K562 (cell line): Measurements from ENCODE around the gene ARID4B. TPM values are rescaled to one million over a fixed set of nuclear protein-coding genes. Genes with fewer than 3 reads are reported as not detected.

ENCODE experiments used
- ATAC-seq: fragments of 200-7000 bp; cut with Tn5 transposase; 3 replicates; pipeline ENCODE4 v1.9.1; 2020; ENCODE audit warnings: moderate library complexity
- BruUV-seq: library from RNA; stranded (reverse); fragments of 400-500 nt; replicated peaks from 2 replicates; lab custom pipeline; 2021; lab: Mats Ljungman, UMichigan
- CTCF ChIA-PET: fragments of 300-600 bp; formaldehyde crosslinking; extraction: SDS; loops from one replicate; lab custom pipeline; 2021; ENCODE audit warnings: low intra/inter-chr PET ratio; lab: Yijun Ruan, JAX
- POLR2A ChIA-PET: fragments of 300-600, 350-650 bp; sonication (Branson Sonifier 250); formaldehyde crosslinking; extraction: SDS; loops from one replicate; lab custom pipeline; 2021; ENCODE audit warnings: antibody characterized with exemption, inconsistent platforms; lab: Yijun Ruan, JAX
- DNase-seq, 4 experiments: peaks; one replicate each; pipeline versions ENCODE4 v3.0.0 to v3.0.0-alpha.2; 2011 to 2018; ENCODE audit warnings: low spot score in 3 of 4, mixed read lengths in 3 of 4; ENCODE audit errors: extremely low read depth in 1 of 4
- FAIRE-seq: peaks from 2 replicates; lab custom pipeline; 2011; peaks lifted over from hg19 to GRCh38; lab: Jason Lieb, UNC
- H2AFZ ChIP-seq: 2 replicates; pipeline ENCODE4 v1.6.0; 2011; ENCODE audit warnings: low read depth, low read length, control low read depth, inconsistent platforms
- H3K27ac ChIP-seq: fragments of 200-600 bp; 3 replicates; pipeline ENCODE4 v1.8.0; 2011; ENCODE audit warnings: low read depth, mild to moderate bottlenecking, control low read depth, inconsistent platforms, low read length, moderate library complexity, mixed read lengths; ENCODE audit errors: extremely low read depth
- H3K27me3 ChIP-seq, 2 experiments: fragments of 300-600 bp in 1 of 2; 2 replicates in 1 of 2; 3 replicates in 1 of 2; pipeline versions ENCODE4 v1.6.0 to v1.8.0; 2011; ENCODE audit warnings: inconsistent platforms in 2 of 2, low read length in 2 of 2, mild to moderate bottlenecking in 1 of 2, mixed read lengths in 1 of 2, moderate library complexity in 1 of 2; ENCODE audit not compliant: control insufficient read depth in 2 of 2, insufficient read depth in 2 of 2
- H3K36me3 ChIP-seq: fragments of 300-600 bp; 3 replicates; pipeline ENCODE4 v1.8.0; 2011; ENCODE audit warnings: mild to moderate bottlenecking, low read length, inconsistent platforms; ENCODE audit not compliant: control insufficient read depth, insufficient read depth
- H3K4me1 ChIP-seq, 2 experiments: fragments of 200-600 bp in 1 of 2; replicated peaks in 1 of 2; 2 replicates in 1 of 2; 3 replicates in 1 of 2; pipeline versions ENCODE4 v1.5.1 to v1.8.0; 2011; ENCODE audit warnings: inconsistent platforms in 2 of 2, low read length in 2 of 2, mild to moderate bottlenecking in 1 of 2, mixed read lengths in 1 of 2, moderate library complexity in 1 of 2; ENCODE audit not compliant: control insufficient read depth in 2 of 2, insufficient read depth in 2 of 2
- H3K4me2 ChIP-seq: 2 replicates; pipeline ENCODE4 v1.6.1; 2011; ENCODE audit warnings: low read length, control low read depth, inconsistent platforms, mixed read lengths; ENCODE audit not compliant: insufficient read depth
- H3K4me3 ChIP-seq: fragments of 200-600 bp; sonication (generic), shearing (Covaris generic); 2 replicates; pipeline ENCODE4 v1.5.1; 2016; ENCODE audit warnings: control low read depth, inconsistent platforms
- H3K79me2 ChIP-seq: fragments of 200-600 bp; 3 replicates; pipeline ENCODE4 v1.8.0; 2011; ENCODE audit warnings: low read length, inconsistent platforms; ENCODE audit not compliant: control insufficient read depth, insufficient read depth
- H3K9ac ChIP-seq, 2 experiments: 2 replicates each; pipeline versions ENCODE4 v1.6.0 to v1.6.1; 2011; ENCODE audit warnings: low read depth in 2 of 2, low read length in 2 of 2, control low read depth in 1 of 2, inconsistent platforms in 1 of 2, mild to moderate bottlenecking in 1 of 2, mixed read lengths in 1 of 2; ENCODE audit not compliant: insufficient read depth in 1 of 2
- H3K9me1 ChIP-seq: one replicate; pipeline ENCODE4 v1.6.0; 2011; ENCODE audit warnings: inconsistent platforms, mild to moderate bottlenecking, low read length, moderate library complexity; ENCODE audit not compliant: control insufficient read depth, insufficient read depth
- H3K9me3 ChIP-seq: replicated peaks from 2 replicates; pipeline ENCODE4 v1.5.1; 2011; ENCODE audit warnings: low read depth, low read length, inconsistent platforms; ENCODE audit not compliant: control insufficient read depth, insufficient read depth
- H4K20me1 ChIP-seq: replicated peaks from 2 replicates; pipeline ENCODE4 v1.6.1; 2011; ENCODE audit warnings: low read length, inconsistent platforms, mixed read lengths; ENCODE audit not compliant: control insufficient read depth, insufficient read depth
- C11orf30 ChIP-seq: fragments of 450-650 bp; IDR thresholded peaks from 2 replicates; pipeline ENCODE4 v1.6.1; 2016; ENCODE audit warnings: low read depth, mild to moderate bottlenecking
- CAMTA2 ChIP-seq: fragments of 250-450 bp; sonication (Bioruptor Pico); conservative IDR thresholded peaks from 2 replicates; pipeline ENCODE4 v1.5.1; 2022
- CBX2 ChIP-seq: fragments of 200-600 bp; sonication (generic); IDR thresholded peaks from one replicate; pipeline ENCODE4 v1.6.1; 2012; ENCODE audit warnings: mild to moderate bottlenecking, low read length, inconsistent platforms; ENCODE audit not compliant: insufficient read depth, poor library complexity, severe bottlenecking
- CREM ChIP-seq: IDR thresholded peaks from 2 replicates; pipeline ENCODE4 v1.6.1; 2014; ENCODE audit warnings: antibody characterized with exemption, low read depth
- JUNB ChIP-seq: fragments of 450-650 bp; formaldehyde crosslinking; conservative IDR thresholded peaks from 2 replicates; pipeline ENCODE4 v1.4.0; 2020; ENCODE audit warnings: mild to moderate bottlenecking
- MYBL2 ChIP-seq, 2 experiments: fragments of 450-650 bp in 1 of 2; sonication (generic) in 1 of 2; formaldehyde crosslinking in 1 of 2; IDR thresholded peaks; 2 replicates each; pipeline versions ENCODE4 v1.6.1 to v1.8.1; 2017 to 2022; ENCODE audit warnings: borderline replicate concordance in 1 of 2, inconsistent platforms in 1 of 2, low read depth in 1 of 2, mild to moderate bottlenecking in 1 of 2, missing genetic modification reagents in 1 of 2, moderate library complexity in 1 of 2
- NCOA2 ChIP-seq, 2 experiments: fragments of 450-650 bp; IDR thresholded peaks; 2 replicates each; pipeline ENCODE4 v1.6.1; 2018; ENCODE audit warnings: mild to moderate bottlenecking in 2 of 2, moderate library complexity in 1 of 2; ENCODE audit not compliant: partially characterized antibody in 2 of 2
- POLR2B ChIP-seq: fragments of 450-650 bp; IDR thresholded peaks from 2 replicates; pipeline ENCODE4 v1.6.1; 2018; ENCODE audit warnings: low read depth; ENCODE audit not compliant: partially characterized antibody
- SRSF3 ChIP-seq: fragments of 200-400 bp; formaldehyde crosslinking; IDR thresholded peaks from 2 replicates; pipeline ENCODE4 v1.6.1; 2016; ENCODE audit warnings: mild to moderate bottlenecking, low read length, moderate library complexity; ENCODE audit not compliant: insufficient read depth
- TFAP4 ChIP-seq: sonication (generic); formaldehyde crosslinking; IDR thresholded peaks from 2 replicates; pipeline ENCODE4 v1.8.0; 2022; ENCODE audit warnings: missing genetic modification reagents, mild to moderate bottlenecking, moderate library complexity, borderline replicate concordance
- THAP12 ChIP-seq: fragments of 250-450 bp; sonication (Bioruptor Pico); IDR thresholded peaks from 2 replicates; pipeline ENCODE4 v1.9.0; 2021; ENCODE audit warnings: mild to moderate bottlenecking, inconsistent platforms
- WGBS: fragments of 100-300 bp; shearing (Covaris generic); methylation state at CpG from one replicate; pipeline ENCODE4 v1.1.6; 2016; ENCODE audit warnings: low coverage, mixed read lengths; ENCODE audit not compliant: insufficient coverage; ENCODE audit errors: missing lambda C conversion rate; 5-methylcytosine and 5-hydroxymethylcytosine counted together
- in situ Hi-C: fragments of 300-500 bp; cut with MboI; formaldehyde crosslinking; loops from 4 replicates; pipeline ENCODE4 v1.15.0; 2018; ENCODE audit warnings: inconsistent platforms, mixed read lengths
- intact Hi-C: fragments of 100-400 bp; cut with micrococcal nuclease; formaldehyde crosslinking; loops from 2 replicates; pipeline ENCODE4 v1.14.2; 2022
- polyA plus RNA-seq, 8 experiments: library from polyadenylated mRNA; depleted of rRNA in 4 of 8; stranded (reverse) in 5 of 8; unstranded in 3 of 8; fragments of >200 nt; fragmentation: Nextera tagmentation in 2 of 8; fragmentation: Illumina TruSeq in 1 of 8; extraction: Ambion mirVana in 2 of 8; extraction: Trizol in 1 of 8; gene quantifications; 2 replicates each; pipeline versions ENCODE4 v1.2.1 to v1.2.3, GENCODE V29; 2011 to 2014; ENCODE audit warnings: inconsistent platforms in 1 of 8, missing spikeins in 1 of 8
- total RNA-seq, 7 experiments: library from RNA; depleted of rRNA in 6 of 7; stranded (reverse); fragments of >200 nt in 6 of 7; fragmentation: Illumina TruSeq in 2 of 7; extraction: Trizol in 2 of 7; gene quantifications; 2 replicates each; pipeline versions ENCODE4 v1.2.1 to v1.2.3, GENCODE V29; 2011 to 2021; ENCODE audit warnings: low replicate concordance in 1 of 7
- TF ChIP-seq, protein P1 (sequence below): fragments of 250-450 bp; sonication (Bioruptor Pico); IDR thresholded peaks from 2 replicates; pipeline ENCODE4 v1.5.0; 2021; ENCODE audit warnings: mild to moderate bottlenecking, borderline replicate concordance
- TF ChIP-seq, protein P2 (sequence below), 2 experiments: fragments of 450-650 bp in 1 of 2; sonication (generic) in 1 of 2; formaldehyde crosslinking in 1 of 2; IDR thresholded peaks in 1 of 2; conservative IDR thresholded peaks in 1 of 2; 2 replicates each; pipeline versions ENCODE4 v1.6.1 to v1.8.1; 2016 to 2023; ENCODE audit warnings: mild to moderate bottlenecking in 2 of 2, moderate library complexity in 2 of 2, inconsistent platforms in 1 of 2, missing genetic modification reagents in 1 of 2

Gene ARID4B
- total and polyA plus RNA-seq, 9 of the 15 experiments (the other 6 are each of a cell fraction or from before 2014, with no cell fraction given), result 8.4 to 38.9 (median 18.5) TPM

- TF ChIP-seq, protein P1, sequence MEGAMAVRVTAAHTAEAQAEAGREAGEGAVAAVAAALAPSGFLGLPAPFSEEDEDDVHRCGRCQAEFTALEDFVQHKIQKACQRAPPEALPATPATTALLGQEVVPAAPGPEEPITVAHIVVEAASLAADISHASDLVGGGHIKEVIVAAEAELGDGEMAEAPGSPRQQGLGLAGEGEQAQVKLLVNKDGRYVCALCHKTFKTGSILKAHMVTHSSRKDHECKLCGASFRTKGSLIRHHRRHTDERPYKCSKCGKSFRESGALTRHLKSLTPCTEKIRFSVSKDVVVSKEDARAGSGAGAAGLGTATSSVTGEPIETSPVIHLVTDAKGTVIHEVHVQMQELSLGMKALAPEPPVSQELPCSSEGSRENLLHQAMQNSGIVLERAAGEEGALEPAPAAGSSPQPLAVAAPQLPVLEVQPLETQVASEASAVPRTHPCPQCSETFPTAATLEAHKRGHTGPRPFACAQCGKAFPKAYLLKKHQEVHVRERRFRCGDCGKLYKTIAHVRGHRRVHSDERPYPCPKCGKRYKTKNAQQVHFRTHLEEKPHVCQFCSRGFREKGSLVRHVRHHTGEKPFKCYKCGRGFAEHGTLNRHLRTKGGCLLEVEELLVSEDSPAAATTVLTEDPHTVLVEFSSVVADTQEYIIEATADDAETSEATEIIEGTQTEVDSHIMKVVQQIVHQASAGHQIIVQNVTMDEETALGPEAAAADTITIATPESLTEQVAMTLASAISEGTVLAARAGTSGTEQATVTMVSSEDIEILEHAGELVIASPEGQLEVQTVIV (CRISPR knock-in tag), result no peak
- no peak for TF ChIP-seq JUNB (CRISPR knock-in tag)
- TF ChIP-seq C11orf30, result no peak
- TF ChIP-seq SRSF3, result no peak
- no peak for TF ChIP-seq NCOA2 (IDR thresholded peaks at IDR 0.05; ENCODE audit: partially characterized antibody in 2 of 2)
These were observed 63.7 kb downstream of the ARID4B start (continued) for GRCh38 chr1:235264327-235264726.

GRCh38 chr1:235262539-235262938 is 65.4 kb downstream of the ARID4B start:
- ChIA-PET POLR2A (interaction anchor here (0.7 kb wide), 1 partner anchor 68 kb away, joined by 3 read pairs; no protein-coding TSS in a partner anchor), CTCF (interaction anchor here (0.8 kb wide), 1 partner anchor 9 kb away, joined by 4 read pairs; no protein-coding TSS in a partner anchor)
- DNase-seq, result no peak
- Histone ChIP-seq H3K9ac (no peak overlapping the region), H3K27ac (no peak overlapping the region), H3K36me3 (peaks cover 28% of the 10 kb centered on the region; the same call in 2 of the 3 replicates), H3K9me1 (no peaks in the 10 kb centered on the region), H3K4me3 (no peak overlapping the region), H2AFZ (no peak overlapping the region), H3K4me1 (no peaks in the 10 kb centered on the region), H4K20me1 (no peaks in the 10 kb centered on the region), H3K79me2 (peaks cover 77% of the 10 kb centered on the region), H3K27me3 (no peaks in the 10 kb centered on the region), H3K4me2 (no peak overlapping the region), H3K9me3 (no peaks in the 10 kb centered on the region)
- in situ Hi-C loops, result no loop called here
- no peak for ATAC-seq
- WGBS, result 90% methylated on average over 3 of the region's 3 CpGs
- FAIRE-seq, result no peak
- no TSS peak for BruUV-seq
- intact Hi-C loops, result no loop called here
- TF ChIP-seq TFAP4, result no peak
- TF ChIP-seq MYBL2 (IDR thresholded peaks at IDR 0.05; ENCODE audit: low read depth), result no peak
- no peak for TF ChIP-seq MYBL2 (CRISPR knock-in tag; IDR thresholded peaks at IDR 0.05; ENCODE audit: borderline replicate concordance)
- TF ChIP-seq CREM, result no peak
- TF ChIP-seq, protein P2, sequence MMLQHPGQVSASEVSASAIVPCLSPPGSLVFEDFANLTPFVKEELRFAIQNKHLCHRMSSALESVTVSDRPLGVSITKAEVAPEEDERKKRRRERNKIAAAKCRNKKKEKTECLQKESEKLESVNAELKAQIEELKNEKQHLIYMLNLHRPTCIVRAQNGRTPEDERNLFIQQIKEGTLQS (IDR thresholded peaks at IDR 0.05), result no peak
- TF ChIP-seq, protein P2 (CRISPR knock-in tag; conservative IDR thresholded peaks at IDR 0.05), result no peak
- no peak for TF ChIP-seq THAP12
- TF ChIP-seq CBX2, result no peak
- no peak for TF ChIP-seq POLR2B
- TF ChIP-seq CAMTA2 (CRISPR knock-in tag), result no peak
